ENCODE results near the gene PIP5K1C.

- TF ChIP-seq EZH2 (IDR thresholded peaks at IDR 0.05), result no peak
- no peak for TF ChIP-seq POLR2AphosphoS5 (IDR thresholded peaks at IDR 0.05; ENCODE audit: borderline replicate concordance, low read depth, low read length)
Measured at GRCh38 chr19:3633559-3633988, 66.7 kb downstream of the PIP5K1C start.
